ENCODE measurements around the gene ARSH.
"Not testable (repeated sequence)": the region's sequence is repeated elsewhere in the genome, so short reads cannot be mapped to it uniquely, and the experiment has no call there.

ARSH gene

DNA sequence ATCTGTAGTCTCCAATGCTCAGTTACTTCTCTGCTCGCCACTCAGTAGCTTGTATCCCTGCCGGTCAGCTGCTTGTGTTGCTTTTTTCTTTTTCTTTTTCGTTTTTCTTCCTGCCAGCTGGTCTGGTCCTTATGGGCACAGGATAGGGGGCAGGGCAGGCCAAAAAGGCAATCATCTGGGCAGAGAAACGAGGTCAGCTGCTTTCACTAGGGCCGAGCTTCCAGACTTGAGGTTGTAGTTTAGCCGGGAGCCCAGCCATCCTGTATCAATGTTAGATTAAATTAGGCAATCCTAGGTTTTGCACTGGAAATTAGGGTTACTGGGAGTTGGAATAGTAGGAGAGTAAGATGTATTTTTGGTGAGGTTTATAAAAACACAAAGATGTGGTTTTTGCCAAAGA is 38.3 kb downstream of the ARSH start:
- no peak for DNase-seq

DNA sequence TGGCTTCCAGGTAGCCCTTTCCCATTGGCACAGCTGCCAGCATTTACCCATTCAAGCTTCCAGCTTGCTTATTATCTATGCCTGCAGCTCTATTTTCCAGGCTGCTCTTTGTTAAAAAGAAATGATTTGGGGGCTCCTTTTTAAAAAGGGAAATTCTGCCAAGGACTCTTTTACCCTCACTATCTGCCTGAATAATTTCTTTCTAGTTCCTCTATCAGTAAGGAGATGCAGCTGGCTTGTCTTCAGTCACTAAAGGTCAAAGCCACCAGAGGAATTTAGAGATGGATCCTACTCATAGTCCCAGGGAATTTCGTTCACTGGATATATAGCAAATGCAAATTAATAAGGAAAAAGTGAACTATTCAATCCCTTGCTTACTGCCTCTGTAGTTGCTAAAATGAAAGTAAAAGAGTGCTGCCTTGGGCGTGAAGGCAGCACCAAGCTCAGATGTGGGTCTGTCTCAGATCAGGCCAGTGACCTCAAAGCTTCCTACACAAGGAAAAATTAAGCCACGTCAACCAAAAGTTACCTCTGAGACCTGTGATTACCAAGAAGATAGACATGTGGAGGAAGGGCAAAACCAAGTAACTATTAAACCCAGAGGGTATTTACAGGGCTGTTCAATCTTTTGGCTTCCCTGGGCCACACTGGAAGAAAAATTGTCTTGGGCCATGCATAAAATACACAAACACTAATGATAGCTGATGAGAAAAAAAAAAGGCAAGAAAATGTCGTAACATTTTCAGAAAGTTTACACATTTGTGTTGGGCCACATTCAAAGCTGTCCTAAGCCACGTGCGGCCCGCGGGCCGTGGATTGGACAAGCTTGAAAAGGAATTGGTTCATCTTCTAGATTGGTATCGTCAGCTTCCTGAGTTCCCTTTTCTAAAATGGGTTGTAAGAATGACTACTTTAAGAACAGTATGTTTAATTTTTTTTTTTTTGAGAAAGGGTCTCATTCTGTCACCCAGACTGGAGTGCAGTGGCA is 40.2 kb downstream of the ARSH start:
- no peak for DNase-seq

DNA sequence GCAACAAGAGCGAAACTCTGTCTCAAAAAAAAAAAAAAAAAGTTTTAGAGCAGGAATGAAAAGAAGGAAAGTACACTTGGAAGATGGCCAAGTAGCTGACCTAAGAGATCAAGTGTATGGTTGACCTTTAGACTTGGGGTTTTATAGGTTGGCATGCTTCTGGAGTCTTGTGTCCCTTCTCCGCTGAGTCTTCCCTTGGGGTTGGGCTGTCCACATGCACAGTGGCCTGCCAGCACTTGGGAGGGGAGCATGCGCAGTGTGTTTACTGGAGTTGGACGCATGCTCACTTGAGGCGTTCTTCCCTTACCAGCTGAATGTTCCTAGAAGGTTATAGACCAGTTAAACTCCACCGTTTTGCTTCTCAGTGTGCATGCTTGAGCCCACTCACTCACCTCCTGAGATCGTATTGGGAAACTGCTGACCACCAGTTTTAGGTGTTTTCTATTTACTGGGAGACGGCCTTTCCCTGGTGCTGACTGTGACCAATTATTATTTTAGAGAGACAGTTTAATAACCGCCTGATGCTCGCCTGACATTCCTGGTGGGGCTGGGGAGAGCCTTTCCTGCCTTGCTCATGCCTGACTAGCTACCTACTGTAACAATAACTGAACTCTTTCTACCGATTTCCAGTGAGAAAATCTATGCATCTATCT is 44.3 kb downstream of the ARSH start:
- not testable (repeated sequence) for DNase-seq

DNA sequence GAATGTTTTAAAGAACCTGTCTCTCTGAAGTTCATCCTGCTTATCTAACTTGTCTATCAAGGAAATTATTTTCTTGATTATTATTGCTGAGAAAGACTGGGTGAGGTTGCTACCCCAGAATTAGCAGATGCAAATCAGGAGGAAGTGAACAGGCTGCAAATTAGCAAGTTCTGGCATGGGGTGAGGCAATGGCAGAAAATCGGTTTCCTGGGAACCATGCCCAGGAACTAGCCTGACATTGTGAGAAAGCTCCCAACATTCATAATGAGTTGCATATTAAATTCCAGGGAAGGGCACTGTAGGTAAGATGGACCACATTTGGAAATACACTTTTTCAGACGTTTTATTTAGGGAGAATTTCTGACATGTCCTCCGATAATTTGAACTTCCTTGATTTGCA is 46.5 kb downstream of the ARSH start:
- no peak for DNase-seq

DNA sequence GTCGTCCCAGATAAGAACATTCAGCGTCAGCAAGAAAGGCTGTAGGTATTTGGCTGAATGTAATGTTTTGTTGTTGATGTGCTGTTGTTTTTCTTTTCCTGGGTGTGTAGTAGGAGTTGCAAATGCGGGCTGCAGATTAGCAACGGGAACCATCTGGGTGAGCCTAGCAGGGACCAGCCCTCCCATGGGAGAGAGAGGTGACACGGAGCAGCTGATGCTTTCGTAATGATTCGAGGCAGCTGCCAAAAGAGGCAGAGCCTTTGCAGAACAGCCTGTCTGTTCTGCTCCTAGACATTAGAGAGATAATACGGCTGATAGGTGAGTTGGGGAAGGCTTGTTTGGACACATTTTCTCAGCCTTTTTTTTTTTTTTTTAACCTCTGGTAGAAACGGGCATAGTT is 60.2 kb downstream of the ARSH start:
- no peak for DNase-seq

DNA sequence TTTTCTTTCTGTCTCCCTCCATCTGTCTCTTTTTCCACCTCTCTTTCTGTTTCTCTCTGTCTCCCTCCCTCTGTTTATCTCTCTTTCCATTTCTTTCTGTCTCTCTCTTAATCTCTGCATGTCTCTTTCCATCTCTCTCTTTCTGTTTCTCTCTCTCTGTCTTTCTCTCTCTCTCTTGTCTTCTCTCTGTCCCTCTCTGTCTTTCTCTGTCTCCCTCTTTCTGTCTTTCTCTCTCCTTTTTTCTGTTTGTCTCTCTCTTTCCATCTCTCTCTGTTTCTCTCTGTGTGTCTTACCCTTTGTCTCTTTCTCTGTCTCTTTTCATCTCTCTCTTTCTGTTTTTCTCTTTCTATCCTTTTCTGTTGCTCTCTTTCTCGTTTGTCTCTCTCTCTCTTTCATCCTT is 69.6 kb downstream of the ARSH start:
- DNase-seq: no peak

DNA sequence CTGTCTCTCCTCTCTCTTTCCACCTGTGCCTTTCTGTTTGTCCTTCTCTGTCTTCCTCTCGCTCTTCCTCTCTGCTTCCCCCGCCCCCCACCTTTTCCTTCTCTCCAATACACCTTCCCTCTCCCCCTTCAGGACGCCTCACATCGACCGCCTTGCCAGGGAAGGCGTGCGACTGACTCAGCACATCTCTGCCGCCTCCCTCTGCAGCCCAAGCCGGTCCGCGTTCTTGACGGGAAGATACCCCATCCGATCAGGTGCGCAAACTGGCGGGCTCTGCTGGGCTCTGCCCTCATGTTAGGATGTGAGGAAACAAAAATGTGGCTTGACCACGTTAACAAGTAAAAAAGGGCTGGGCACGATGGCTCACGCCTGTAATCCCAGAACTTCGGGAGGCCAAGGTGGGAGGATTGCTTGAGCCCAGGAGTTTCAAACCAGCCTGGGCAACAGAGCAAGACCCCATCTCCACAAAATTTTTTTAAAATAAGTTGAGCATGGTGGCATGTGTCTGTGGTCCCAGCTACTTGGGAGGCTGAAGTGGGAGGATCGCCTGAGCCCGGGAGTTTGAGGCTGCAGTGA is 70.2 kb downstream of the ARSH start:
- DNase-seq: no peak
